AG09309 (cell line): ENCODE measurements around the gene LAMB3.

Source experiments
- DNase-seq: peaks from one replicate; pipeline ENCODE4 v3.0.0-alpha.2; 2010; ENCODE audit warnings: low read depth
- H3K4me3 ChIP-seq: 2 replicates; pipeline ENCODE4 v1.5.1; 2011; ENCODE audit warnings: mild to moderate bottlenecking, low read depth, low read length, moderate library complexity; ENCODE audit not compliant: control insufficient read depth
- CTCF ChIP-seq: IDR thresholded peaks from 2 replicates; pipeline ENCODE4 v1.5.1; 2011; ENCODE audit warnings: mild to moderate bottlenecking, low read depth, low read length, inconsistent platforms; ENCODE audit not compliant: insufficient read depth, control insufficient read depth; ENCODE audit errors: missing control alignments

The LAMB3 gene

GRCh38 chr1:209653915-209654351 is 1.7 kb upstream of the LAMB3 start:
- no peak for DNase-seq
- no peak for TF ChIP-seq CTCF
- H3K4me3 ChIP-seq: no peak overlapping the region

DNA sequence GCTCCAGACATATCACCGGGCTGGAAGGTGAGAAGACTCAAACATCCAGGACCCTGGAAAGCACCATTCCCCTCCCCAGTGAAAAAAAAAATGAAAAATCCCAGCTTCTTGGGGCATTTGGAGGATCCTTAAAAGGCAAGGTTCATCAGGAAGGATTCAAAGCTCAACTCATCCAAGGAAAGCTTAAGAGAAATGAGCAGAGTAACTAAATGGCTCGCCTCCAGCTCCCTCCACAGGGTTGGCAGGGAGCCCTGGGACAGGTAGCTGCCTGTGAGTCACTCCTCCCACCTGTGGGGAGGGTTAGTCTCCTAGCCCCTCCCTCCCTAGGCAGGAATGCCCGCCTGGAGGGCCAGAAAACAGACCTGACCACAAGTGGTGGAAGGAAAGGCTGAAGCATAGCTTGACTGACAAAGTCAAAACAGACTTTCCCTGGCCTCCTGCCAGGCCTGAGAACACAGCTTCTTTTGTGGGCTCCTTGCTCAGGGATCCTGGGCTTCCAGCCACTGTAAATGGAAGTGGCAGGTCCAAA is 712 bp upstream of the LAMB3 start:
- TF ChIP-seq CTCF: no peak
- H3K4me3 ChIP-seq: no peak overlapping the region
- DNase-seq: no peak

GRCh38 chr1:209651138-209651587 is 1.1 kb downstream of the LAMB3 start:
- no peak for DNase-seq
- no peak for TF ChIP-seq CTCF
- H3K4me3 ChIP-seq: no peak overlapping the region

- TF ChIP-seq CTCF: no peak
- no peak overlapping the region for H3K4me3 ChIP-seq
- no peak for DNase-seq
These were observed 1.8 kb downstream of the LAMB3 start for GRCh38 chr1:209650454-209650853.

GRCh38 chr1:209648931-209649776 is 3.1 kb downstream of the LAMB3 start:
- no peak for TF ChIP-seq CTCF
- no peak overlapping the region for H3K4me3 ChIP-seq
- peak; percentile 89 for DNase-seq

DNA sequence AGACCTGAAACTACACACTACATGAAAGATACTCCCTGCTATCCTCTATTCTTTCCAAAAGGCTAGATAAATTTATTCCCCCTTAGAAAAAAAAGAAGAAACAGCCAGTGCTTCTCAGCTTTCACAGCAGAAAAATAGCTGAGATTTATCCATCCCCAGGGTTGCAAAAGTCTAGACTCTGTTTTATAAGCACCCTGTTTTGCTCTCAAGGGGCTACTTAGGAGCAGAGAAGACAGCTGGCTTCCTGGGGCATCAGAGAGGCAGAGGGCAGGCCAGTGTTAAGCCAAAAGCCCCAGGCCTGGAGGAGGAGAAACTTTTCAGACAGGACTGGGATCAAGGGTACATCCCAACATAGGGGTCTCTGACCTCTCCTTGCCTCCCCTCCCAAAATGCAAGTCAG is 3.9 kb downstream of the LAMB3 start:
- no peak overlapping the region for H3K4me3 ChIP-seq
- no peak for DNase-seq
- TF ChIP-seq CTCF: no peak
